Keratinocyte (primary cell): ENCODE measurements around the gene GPRC5B.

ENCODE experiments used
- EZH2 ChIP-seq: IDR thresholded peaks from one replicate; pipeline ENCODE4 v1.6.1; 2012; ENCODE audit warnings: inconsistent platforms, mild to moderate bottlenecking, low read length, moderate library complexity
- TF ChIP-seq, protein P1 (sequence below), 3 experiments: IDR thresholded peaks in 1 of 3; conservative IDR thresholded peaks in 1 of 3; optimal IDR thresholded peaks in 1 of 3; 2 replicates in 2 of 3; 3 replicates in 1 of 3; pipeline versions ENCODE3 to v1.5.1; 2011; ENCODE audit warnings: low read length in 3 of 3, mild to moderate bottlenecking in 3 of 3, moderate library complexity in 2 of 3, control low read depth in 1 of 3, inconsistent platforms in 1 of 3; ENCODE audit not compliant: insufficient read depth in 2 of 3; ENCODE audit errors: extremely low read depth in 1 of 3

DNA sequence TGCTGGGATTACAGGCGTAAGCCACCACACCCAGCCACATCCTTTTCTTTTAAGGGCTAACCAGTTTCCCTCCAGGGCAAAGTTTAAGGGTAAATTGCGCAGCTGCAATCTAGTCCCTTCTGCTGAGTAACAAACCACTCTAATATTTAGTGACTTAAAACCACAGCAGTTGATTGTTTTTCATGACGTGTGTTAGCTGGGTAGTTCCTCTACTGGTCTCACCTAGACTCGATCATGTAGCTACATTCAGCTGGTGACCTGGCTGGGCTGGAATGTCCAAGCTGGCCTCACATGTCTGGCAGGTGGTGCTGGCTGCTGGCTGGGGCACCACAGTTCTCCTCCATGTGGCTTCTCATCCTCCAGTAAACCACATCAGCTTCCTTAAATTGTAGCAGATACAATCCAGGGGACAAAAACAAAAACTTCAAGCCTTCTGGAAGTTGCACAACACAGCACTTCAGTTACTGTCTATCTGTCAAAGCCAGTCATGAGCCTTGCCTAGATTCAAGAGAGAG lies 75.5 kb downstream of the GPRC5B start:
- TF ChIP-seq EZH2: no peak
- TF ChIP-seq, protein P1, sequence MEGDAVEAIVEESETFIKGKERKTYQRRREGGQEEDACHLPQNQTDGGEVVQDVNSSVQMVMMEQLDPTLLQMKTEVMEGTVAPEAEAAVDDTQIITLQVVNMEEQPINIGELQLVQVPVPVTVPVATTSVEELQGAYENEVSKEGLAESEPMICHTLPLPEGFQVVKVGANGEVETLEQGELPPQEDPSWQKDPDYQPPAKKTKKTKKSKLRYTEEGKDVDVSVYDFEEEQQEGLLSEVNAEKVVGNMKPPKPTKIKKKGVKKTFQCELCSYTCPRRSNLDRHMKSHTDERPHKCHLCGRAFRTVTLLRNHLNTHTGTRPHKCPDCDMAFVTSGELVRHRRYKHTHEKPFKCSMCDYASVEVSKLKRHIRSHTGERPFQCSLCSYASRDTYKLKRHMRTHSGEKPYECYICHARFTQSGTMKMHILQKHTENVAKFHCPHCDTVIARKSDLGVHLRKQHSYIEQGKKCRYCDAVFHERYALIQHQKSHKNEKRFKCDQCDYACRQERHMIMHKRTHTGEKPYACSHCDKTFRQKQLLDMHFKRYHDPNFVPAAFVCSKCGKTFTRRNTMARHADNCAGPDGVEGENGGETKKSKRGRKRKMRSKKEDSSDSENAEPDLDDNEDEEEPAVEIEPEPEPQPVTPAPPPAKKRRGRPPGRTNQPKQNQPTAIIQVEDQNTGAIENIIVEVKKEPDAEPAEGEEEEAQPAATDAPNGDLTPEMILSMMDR (optimal IDR thresholded peaks at IDR 0.05 in 1 of 3, IDR thresholded peaks at IDR 0.05 in 1 of 3, conservative IDR thresholded peaks at IDR 0.05 in 1 of 3; ENCODE audit: extremely low read depth in 1 of 3, insufficient read depth in 2 of 3, low read length in 3 of 3): no peak
